Measurements from ENCODE around the gene LDLRAD4. TPM values are rescaled to one million over a fixed set of nuclear protein-coding genes. Genes with fewer than 3 reads are reported as not detected.

Gene LDLRAD4
- total and polyA plus RNA-seq, 2 donors (not counting 1 experiment from before 2014, with no cell fraction given): 13.9 to 35.7 TPM

DNA sequence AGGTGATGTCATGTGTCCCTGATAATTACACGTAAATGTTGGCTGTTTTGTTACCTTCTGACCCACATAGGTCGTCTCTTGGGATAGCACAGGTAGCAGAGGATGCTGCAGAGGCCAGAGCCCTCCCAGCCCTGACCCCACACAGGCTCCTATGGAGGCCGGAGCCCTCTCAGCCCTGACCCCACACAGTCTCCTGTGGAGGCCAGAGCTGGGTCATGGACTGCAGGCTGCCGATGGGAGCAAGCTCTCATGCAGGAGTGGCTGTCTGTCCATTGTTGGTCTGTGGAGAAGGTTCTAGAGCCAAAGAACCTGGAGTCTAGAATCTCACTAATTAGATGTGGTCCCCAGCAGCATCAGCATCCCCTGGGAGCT, 155.5 kb downstream of the LDLRAD4 start:
- WGBS (ENCODE audit: insufficient coverage): 97% methylated on average over 4 of the region's 4 CpGs
- no peaks in the 10 kb centered on the region for H3K9me3 Mint-ChIP-seq (ENCODE audit: insufficient read depth)
- H3K4me1 ChIP-seq (ENCODE audit: control insufficient read depth in 2 of 2, insufficient read depth in 2 of 2, low read length in 2 of 2): peaks cover 11 to 27% of the 10 kb centered on the region in 2 donors

DNA sequence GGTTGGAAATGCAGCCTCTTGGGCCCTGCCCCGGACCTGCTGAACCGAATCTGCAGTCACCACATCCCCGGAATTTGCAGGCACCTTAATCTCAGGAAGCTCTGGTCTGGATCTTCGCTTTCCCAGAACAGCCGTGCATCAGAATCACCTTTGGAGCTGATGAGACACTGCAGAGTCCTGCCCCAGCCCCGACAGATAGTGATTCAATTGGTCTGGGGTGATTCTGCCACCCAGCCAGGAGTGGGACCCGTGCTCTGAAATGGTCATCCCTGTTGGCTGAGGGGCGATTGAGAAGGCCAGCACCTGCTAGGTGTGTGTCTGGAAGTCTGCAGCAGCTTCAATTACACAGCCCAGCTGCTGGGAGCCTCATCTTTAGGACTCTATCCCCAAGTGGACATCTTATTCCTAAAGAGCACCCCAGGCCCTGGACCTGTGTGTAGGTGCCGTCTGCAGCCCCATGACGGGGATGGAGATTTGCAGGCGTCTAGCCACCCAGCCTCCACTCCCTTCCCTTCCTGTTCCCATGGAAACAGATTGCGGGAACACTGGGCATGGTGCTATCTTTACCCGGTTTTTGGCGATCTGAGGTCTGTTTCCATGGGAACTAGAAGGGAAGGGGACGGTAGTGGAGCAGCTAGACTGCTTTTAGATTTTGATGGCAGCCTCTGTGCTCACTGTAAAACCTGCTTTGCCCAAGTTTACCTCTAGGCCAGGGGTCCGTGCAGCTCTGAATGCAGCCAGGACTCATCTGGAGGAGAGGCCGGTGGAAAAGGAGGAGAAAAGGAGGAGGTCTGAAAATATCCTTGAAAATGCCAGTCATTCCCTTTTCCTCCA, 156.1 kb downstream of the LDLRAD4 start:
- no peak overlapping the region for H3K4me2 ChIP-seq (replicated peaks; ENCODE audit: low read depth, low read length, poor library complexity, severe bottlenecking)
- Mint-ChIP-seq H3K9me3 (ENCODE audit: insufficient read depth) (no peaks in the 10 kb centered on the region), H3K27ac (no peak overlapping the region), H3K4me3 (no peak overlapping the region), H3K27me3 (no peaks in the 10 kb centered on the region), H3K4me1 (peaks cover 33% of the 10 kb centered on the region)
- ChIA-PET POLR2A (no interaction called here), CTCF (no interaction called here)
- H3K4me1 ChIP-seq (ENCODE audit: control insufficient read depth in 2 of 2, insufficient read depth in 2 of 2, low read length in 2 of 2): peaks cover 11 to 26% of the 10 kb centered on the region in 2 donors
- H3K79me2 ChIP-seq (ENCODE audit: control insufficient read depth, insufficient read depth, low read length): no peaks in the 10 kb centered on the region
- no peak for DNase-seq
- ATAC-seq (ENCODE audit: low read depth): no peak
- peaks cover 0 to 3% (median 0%) of the 10 kb centered on the region in 3 donors for H3K9me3 ChIP-seq (ENCODE audit: control extremely low read depth in 1 of 3, control insufficient read depth in 2 of 3, insufficient read depth in 1 of 3, low read length in 2 of 3)
- no peak overlapping the region for H3K4me3 ChIP-seq (ENCODE audit: control extremely low read depth in 1 of 5, extremely low read depth in 1 of 5, insufficient read depth in 1 of 5, low read depth in 2 of 5, low read length in 4 of 5)
- intact Hi-C loops (cut with micrococcal nuclease): no loop called here
- no peak overlapping the region for H3K27ac ChIP-seq (ENCODE audit: low read length in 2 of 2)
- H2AFZ ChIP-seq (ENCODE audit: insufficient read depth, low read depth, low read length, poor library complexity, severe bottlenecking): no peak overlapping the region
- H3K36me3 ChIP-seq (replicated peaks in 1 of 2; ENCODE audit: control extremely low read depth in 1 of 2, control insufficient read depth in 1 of 2, extremely low read depth in 1 of 2, insufficient read depth in 2 of 2, low read length in 1 of 2): no peaks in the 10 kb centered on the region
- H3K9ac ChIP-seq (ENCODE audit: low read length): no peak overlapping the region
- WGBS (ENCODE audit: insufficient coverage): 96% methylated on average over 10 of the region's 17 CpGs
- no peaks in the 10 kb centered on the region for H3K27me3 ChIP-seq (replicated peaks in 1 of 4; ENCODE audit: control extremely low read depth in 1 of 4, control insufficient read depth in 3 of 4, insufficient read depth in 4 of 4, low read length in 3 of 4)
- TF ChIP-seq, protein P1, sequence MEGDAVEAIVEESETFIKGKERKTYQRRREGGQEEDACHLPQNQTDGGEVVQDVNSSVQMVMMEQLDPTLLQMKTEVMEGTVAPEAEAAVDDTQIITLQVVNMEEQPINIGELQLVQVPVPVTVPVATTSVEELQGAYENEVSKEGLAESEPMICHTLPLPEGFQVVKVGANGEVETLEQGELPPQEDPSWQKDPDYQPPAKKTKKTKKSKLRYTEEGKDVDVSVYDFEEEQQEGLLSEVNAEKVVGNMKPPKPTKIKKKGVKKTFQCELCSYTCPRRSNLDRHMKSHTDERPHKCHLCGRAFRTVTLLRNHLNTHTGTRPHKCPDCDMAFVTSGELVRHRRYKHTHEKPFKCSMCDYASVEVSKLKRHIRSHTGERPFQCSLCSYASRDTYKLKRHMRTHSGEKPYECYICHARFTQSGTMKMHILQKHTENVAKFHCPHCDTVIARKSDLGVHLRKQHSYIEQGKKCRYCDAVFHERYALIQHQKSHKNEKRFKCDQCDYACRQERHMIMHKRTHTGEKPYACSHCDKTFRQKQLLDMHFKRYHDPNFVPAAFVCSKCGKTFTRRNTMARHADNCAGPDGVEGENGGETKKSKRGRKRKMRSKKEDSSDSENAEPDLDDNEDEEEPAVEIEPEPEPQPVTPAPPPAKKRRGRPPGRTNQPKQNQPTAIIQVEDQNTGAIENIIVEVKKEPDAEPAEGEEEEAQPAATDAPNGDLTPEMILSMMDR (IDR thresholded peaks at IDR 0.05): no peak
- TF ChIP-seq EZH2 (IDR thresholded peaks at IDR 0.05; ENCODE audit: borderline replicate concordance, insufficient read depth, low read depth, low read length, poor library complexity, severe bottlenecking): no peak
- no peaks in the 10 kb centered on the region for H4K20me1 ChIP-seq (ENCODE audit: control insufficient read depth, insufficient read depth, low read length, poor library complexity, severe bottlenecking)

More for the DNA sequence above, 155.5 kb downstream of the LDLRAD4 start:
- POLR2A ChIA-PET: no interaction called here
- H3K4me2 ChIP-seq (replicated peaks; ENCODE audit: low read depth, low read length, poor library complexity, severe bottlenecking): no peak overlapping the region
- H3K36me3 ChIP-seq (replicated peaks in 1 of 2; ENCODE audit: control extremely low read depth in 1 of 2, control insufficient read depth in 1 of 2, extremely low read depth in 1 of 2, insufficient read depth in 2 of 2, low read length in 1 of 2): no peaks in the 10 kb centered on the region
- Mint-ChIP-seq H3K27ac (no peak overlapping the region), H3K4me3 (no peak overlapping the region), H3K4me1 (peaks cover 33% of the 10 kb centered on the region), H3K27me3 (no peaks in the 10 kb centered on the region)
- peaks cover 0 to 3% (median 0%) of the 10 kb centered on the region in 3 donors for H3K9me3 ChIP-seq (ENCODE audit: control extremely low read depth in 1 of 3, control insufficient read depth in 2 of 3, insufficient read depth in 1 of 3, low read length in 2 of 3)
- ATAC-seq (ENCODE audit: low read depth) (no peak), DNase-seq (no peak)
- no peak overlapping the region for H3K9ac ChIP-seq (ENCODE audit: low read length)
- H2AFZ ChIP-seq (ENCODE audit: insufficient read depth, low read depth, low read length, poor library complexity, severe bottlenecking): no peak overlapping the region
- H3K27me3 ChIP-seq (replicated peaks in 1 of 4; ENCODE audit: control extremely low read depth in 1 of 4, control insufficient read depth in 3 of 4, insufficient read depth in 4 of 4, low read length in 3 of 4): no peaks in the 10 kb centered on the region
- H4K20me1 ChIP-seq (ENCODE audit: control insufficient read depth, insufficient read depth, low read length, poor library complexity, severe bottlenecking): no peaks in the 10 kb centered on the region
- no peaks in the 10 kb centered on the region for H3K79me2 ChIP-seq (ENCODE audit: control insufficient read depth, insufficient read depth, low read length)
- no peak for TF ChIP-seq EZH2 (IDR thresholded peaks at IDR 0.05; ENCODE audit: borderline replicate concordance, insufficient read depth, low read depth, low read length, poor library complexity, severe bottlenecking)
- TF ChIP-seq, protein P1 (IDR thresholded peaks at IDR 0.05): no peak
- CTCF ChIA-PET: no interaction called here
- no peak overlapping the region for H3K27ac ChIP-seq (ENCODE audit: low read length in 2 of 2)
- intact Hi-C loops (cut with micrococcal nuclease): no loop called here
- no peak overlapping the region for H3K4me3 ChIP-seq (ENCODE audit: control extremely low read depth in 1 of 5, extremely low read depth in 1 of 5, insufficient read depth in 1 of 5, low read depth in 2 of 5, low read length in 4 of 5)
